Kidney capillary endothelial cell (primary cell): Measurements from ENCODE around the gene MOB4.
"Not testable (repeated sequence)": the region's sequence is repeated elsewhere in the genome, so short reads cannot be mapped to it uniquely, and the experiment has no call there.

Experiments
- DNase-seq: peaks from one replicate; pipeline ENCODE4 v3.0.0-alpha.2; 2018; ENCODE audit warnings: low spot score

The MOB4 gene

GRCh38 chr2:197514754-197515153 lies 1.1 kb upstream of the MOB4 start:
- peak; percentile 26 for DNase-seq

- DNase-seq, result no peak
These were observed 539 bp upstream of the MOB4 start for GRCh38 chr2:197515315-197515738.

- peak; percentile 26 for DNase-seq
These were observed 511 bp downstream of the MOB4 start for GRCh38 chr2:197516393-197516761.

GRCh38 chr2:197517150-197517549 lies 1.3 kb downstream of the MOB4 start:
- no peak for DNase-seq

GRCh38 chr2:197538412-197538811 lies 22.5 kb downstream of the MOB4 start:
- no peak for DNase-seq

GRCh38 chr2:197539734-197540133 lies 23.9 kb downstream of the MOB4 start:
- no peak for DNase-seq

GRCh38 chr2:197543206-197543605 lies 27.3 kb downstream of the MOB4 start:
- DNase-seq, result no peak

- DNase-seq, result no peak
These were observed 31.5 kb downstream of the MOB4 start for GRCh38 chr2:197547163-197547900.

GRCh38 chr2:197548582-197548981 lies 32.7 kb downstream of the MOB4 start:
- no peak for DNase-seq

- DNase-seq, result not testable (repeated sequence)
These were observed 35.4 kb downstream of the MOB4 start for GRCh38 chr2:197551260-197551659.

- DNase-seq, result no peak
These were observed 39.6 kb downstream of the MOB4 start for GRCh38 chr2:197555467-197555866.

GRCh38 chr2:197556456-197556855 lies 40.6 kb downstream of the MOB4 start:
- DNase-seq, result peak; percentile 44

- DNase-seq, result no peak
These were observed 42.5 kb downstream of the MOB4 start for GRCh38 chr2:197558393-197558792.

GRCh38 chr2:197559681-197560080 lies 43.8 kb downstream of the MOB4 start:
- no peak for DNase-seq

GRCh38 chr2:197560146-197560665 lies 44.3 kb downstream of the MOB4 start:
- no peak for DNase-seq

- peak; percentile 44 for DNase-seq
These were observed 55.9 kb downstream of the MOB4 start for GRCh38 chr2:197571627-197572271.

GRCh38 chr2:197573608-197574007 lies 57.7 kb downstream of the MOB4 start:
- DNase-seq, result no peak

GRCh38 chr2:197575987-197576386 lies 60.1 kb downstream of the MOB4 start:
- no peak for DNase-seq

- DNase-seq, result no peak
These were observed 60.8 kb downstream of the MOB4 start for GRCh38 chr2:197576631-197577030.

GRCh38 chr2:197577446-197577845 lies 61.6 kb downstream of the MOB4 start:
- DNase-seq, result no peak

GRCh38 chr2:197578294-197578693 lies 62.4 kb downstream of the MOB4 start:
- not testable (repeated sequence) for DNase-seq

GRCh38 chr2:197580166-197580565 lies 64.3 kb downstream of the MOB4 start:
- not testable (repeated sequence) for DNase-seq

GRCh38 chr2:197587255-197587654 lies 71.4 kb downstream of the MOB4 start:
- not testable (repeated sequence) for DNase-seq
